Measurements from ENCODE around the gene OXNAD1.

Gene OXNAD1

DNA sequence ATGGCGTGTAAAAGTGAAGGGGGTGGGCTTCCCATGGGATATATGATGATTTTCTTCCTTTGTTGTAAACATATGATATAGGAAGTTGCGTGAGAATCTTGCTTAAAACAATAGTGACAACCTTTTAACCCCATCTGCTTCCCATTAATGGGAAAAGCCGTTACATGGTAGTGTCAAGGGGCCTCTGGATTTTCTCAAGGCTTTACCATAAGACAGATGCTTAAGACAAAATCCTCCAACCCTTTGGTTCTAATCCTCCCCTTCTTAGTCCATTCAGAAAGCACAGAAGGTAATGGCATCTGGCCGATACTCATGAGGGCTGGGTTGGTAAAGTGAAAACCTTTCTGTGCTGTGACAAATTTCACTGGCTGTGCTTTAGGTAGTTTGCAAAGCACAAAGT lies 25.2 kb upstream of the OXNAD1 start:
- TF ChIP-seq, protein P1, sequence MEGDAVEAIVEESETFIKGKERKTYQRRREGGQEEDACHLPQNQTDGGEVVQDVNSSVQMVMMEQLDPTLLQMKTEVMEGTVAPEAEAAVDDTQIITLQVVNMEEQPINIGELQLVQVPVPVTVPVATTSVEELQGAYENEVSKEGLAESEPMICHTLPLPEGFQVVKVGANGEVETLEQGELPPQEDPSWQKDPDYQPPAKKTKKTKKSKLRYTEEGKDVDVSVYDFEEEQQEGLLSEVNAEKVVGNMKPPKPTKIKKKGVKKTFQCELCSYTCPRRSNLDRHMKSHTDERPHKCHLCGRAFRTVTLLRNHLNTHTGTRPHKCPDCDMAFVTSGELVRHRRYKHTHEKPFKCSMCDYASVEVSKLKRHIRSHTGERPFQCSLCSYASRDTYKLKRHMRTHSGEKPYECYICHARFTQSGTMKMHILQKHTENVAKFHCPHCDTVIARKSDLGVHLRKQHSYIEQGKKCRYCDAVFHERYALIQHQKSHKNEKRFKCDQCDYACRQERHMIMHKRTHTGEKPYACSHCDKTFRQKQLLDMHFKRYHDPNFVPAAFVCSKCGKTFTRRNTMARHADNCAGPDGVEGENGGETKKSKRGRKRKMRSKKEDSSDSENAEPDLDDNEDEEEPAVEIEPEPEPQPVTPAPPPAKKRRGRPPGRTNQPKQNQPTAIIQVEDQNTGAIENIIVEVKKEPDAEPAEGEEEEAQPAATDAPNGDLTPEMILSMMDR (conservative IDR thresholded peaks at IDR 0.05), result no peak
- H3K27ac ChIP-seq, result no peak overlapping the region

DNA sequence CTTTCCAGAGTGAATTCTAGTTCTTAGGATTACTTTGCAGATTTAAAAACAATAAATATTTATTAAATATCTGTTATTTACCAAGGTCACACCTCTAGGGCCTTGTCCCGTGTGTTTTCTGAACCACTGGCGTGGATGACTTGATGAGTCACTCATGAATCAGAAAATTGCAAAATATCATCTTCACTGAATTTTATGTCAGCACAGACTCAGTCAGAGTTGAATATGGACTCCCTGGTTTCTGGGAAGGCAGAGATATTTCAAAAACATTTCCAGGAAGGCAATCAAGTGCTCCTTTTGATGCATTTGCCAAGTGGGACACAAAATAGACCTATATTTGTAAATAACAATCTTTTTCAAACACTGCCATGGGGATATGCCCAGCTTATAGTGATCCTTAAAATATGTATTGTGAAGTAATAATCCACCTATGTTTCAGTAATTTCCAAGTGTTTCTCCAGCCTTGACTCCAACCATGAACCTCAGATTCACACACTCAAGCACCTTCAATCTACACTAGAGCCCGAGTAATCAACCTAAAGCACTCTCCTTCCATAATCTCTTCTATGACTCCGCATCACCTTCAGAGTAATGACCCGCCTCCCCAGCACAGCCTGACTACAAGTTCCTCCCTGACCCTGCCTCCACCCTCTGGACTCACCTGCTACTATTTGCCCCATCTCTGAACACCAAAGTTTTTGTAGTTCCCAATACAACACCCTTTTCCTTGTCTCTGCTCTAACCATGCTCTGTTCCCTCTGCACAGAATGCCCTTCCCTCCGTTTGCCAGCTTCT lies 24.6 kb upstream of the OXNAD1 start:
- no peak overlapping the region for H3K27ac ChIP-seq
- TF ChIP-seq, protein P1 (conservative IDR thresholded peaks at IDR 0.05), result no peak

DNA sequence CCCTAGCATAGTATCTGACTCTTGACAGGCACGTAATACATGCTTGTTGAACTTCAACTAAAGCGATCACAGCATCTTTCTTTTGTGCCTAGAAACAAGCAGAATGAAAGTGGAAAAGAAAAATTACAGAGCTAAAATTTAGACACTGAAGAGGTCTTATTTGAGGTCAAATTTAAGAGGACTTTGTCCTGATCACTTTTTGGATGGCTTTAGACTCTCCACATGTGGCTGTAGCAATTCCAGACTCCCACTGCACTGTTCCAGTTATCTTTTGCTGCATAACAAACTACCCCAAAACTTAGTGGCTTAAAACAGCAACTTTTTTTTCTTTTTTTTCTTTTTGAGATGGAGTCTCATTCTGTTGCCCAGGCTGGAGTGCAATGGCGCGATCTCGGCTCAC lies 23.8 kb upstream of the OXNAD1 start:
- TF ChIP-seq, protein P1 (conservative IDR thresholded peaks at IDR 0.05), result no peak
- H3K27ac ChIP-seq, result no peak overlapping the region

DNA sequence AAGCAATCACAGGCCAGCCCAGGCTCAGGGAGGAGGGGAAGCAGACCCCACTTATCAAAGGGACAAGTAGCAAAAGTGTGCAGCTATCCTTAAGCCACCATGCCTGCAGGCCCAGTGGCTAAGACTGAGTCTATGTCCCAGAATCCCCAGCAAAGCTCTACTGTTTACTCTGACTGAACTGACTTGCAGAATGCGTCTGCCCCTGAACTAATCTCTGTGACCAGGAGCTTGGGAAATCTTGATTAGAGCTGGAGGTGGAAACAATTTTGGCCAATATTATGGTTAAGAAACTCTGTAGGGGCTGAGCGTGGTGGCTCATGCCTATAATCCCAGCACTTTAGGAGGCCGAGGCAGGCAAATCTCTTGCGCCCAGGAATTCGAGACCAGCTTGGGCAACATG lies 22.8 kb upstream of the OXNAD1 start:
- no peak overlapping the region for H3K27ac ChIP-seq
- TF ChIP-seq, protein P1 (conservative IDR thresholded peaks at IDR 0.05), result no peak

DNA sequence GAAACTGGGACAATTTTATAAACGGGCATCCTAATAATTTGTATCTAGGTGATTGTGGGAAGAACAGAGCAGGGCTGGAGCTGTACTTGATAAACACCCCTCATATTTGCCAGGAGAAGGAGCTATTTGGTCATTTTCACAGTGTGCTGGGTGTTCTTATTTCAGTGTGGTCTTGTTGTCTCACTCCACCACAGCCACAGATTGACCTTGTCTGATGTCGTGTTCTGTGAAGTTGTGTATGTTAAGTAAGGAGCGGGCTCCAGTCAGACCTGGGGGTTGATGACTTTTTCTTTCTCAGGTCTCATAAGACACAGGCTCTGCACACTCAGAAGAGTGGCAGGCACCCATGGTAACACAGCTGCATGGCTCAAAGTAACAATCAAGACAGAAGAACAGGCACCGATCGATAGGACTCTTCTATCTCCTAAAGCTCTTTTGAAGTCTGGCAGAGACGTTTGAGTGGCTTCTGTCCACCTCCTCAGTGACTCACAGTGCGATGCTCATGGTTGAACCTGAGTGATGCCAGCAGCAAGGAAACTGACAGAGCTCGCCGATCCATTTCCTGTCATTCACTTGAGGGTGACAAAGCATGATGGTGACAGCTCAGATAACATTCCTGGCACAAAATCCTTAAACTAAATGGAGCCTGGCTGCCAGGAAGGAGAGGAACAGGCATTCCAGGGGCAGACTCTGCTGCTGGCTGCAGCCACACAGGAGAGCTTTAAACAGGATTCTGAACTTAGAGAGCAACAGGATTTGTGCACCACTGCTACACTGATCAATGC lies 21.1 kb upstream of the OXNAD1 start:
- TF ChIP-seq, protein P1 (conservative IDR thresholded peaks at IDR 0.05), result no peak

DNA sequence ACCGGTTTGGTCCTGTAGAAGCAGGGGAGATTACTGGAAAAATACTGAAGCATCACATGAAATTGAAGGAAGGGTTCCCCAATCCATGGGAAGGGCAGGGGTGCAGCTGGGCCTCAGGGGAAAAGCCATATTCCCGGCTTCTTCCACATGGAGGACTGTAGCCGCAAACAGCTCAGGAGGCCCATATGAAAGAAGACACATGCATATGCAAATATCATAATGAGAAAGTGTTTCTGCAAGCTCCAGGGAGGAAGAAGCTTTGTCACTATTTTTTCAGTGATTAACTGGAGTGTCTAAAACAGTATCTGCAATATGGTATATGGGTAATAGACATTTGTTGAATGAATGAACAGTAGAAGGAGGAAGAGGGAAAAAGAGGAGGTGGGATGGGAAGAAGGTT lies 19.4 kb upstream of the OXNAD1 start:
- TF ChIP-seq, protein P1 (conservative IDR thresholded peaks at IDR 0.05), result no peak
- no peak overlapping the region for H3K27ac ChIP-seq

More for the DNA sequence above, 21.1 kb upstream of the OXNAD1 start:
- no peak overlapping the region for H3K27ac ChIP-seq

DNA sequence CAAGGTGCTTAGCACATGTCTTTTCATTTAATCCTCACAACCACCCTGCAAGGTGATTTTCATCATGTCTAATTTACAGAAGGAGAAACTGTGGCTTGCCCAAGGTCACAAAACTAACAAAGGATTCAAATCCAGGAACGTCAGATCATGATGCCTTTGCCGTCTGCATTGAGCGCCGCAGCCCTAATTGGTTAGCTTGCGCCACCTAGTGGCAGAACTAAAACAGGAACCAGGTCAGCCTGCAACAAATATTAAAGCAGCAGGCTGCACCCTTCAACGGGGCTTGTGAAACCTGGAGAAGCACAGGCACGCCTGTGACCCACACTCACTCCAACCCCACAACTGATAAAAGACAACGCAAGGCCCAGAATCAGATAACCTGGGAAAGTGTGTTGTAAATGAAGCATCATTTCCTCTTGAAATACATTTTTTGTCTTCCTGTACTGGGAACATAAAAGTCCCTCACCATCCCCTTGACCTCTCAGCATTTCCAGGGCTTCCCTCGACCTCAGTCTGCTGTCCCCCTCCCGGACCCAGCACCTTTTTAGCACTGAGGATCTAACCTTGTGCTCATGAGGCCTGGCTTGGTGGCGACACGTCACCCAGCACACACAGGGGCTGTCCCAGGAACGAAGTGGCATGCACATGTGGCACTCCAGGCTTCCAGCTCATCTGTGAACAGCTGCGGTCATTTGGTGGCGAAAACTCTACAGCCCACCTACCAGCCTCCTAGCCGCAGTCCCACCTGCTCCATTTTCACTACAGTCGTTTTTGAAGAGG lies 17.5 kb upstream of the OXNAD1 start:
- TF ChIP-seq, protein P1 (conservative IDR thresholded peaks at IDR 0.05), result peak; percentile 98

More for the DNA sequence above, 17.5 kb upstream of the OXNAD1 start:
- H3K27ac ChIP-seq, result no peak overlapping the region; the same call in 1 of the 2 replicates

Measured in VCaP (cell line).